WTC11 (cell line): ENCODE measurements around the gene LRRN4. TPM values are rescaled to one million over a fixed set of nuclear protein-coding genes. Genes with fewer than 3 reads are reported as not detected.

Source experiments
- ATAC-seq: fragments of 200-7000 bp; cut with Tn5 transposase; 2 replicates; pipeline ENCODE4 v1.10.0; 2021; ENCODE audit warnings: mild to moderate bottlenecking, moderate library complexity
- CTCF ChIA-PET: fragments of 300-600 bp; sonication (Branson Sonifier 250); formaldehyde crosslinking; loops from one replicate; lab custom pipeline; 2021; ENCODE audit warnings: antibody characterized with exemption; lab: Charles Lee
- POLR2A ChIA-PET: fragments of 350-600 bp; sonication (Branson Sonifier 250); formaldehyde crosslinking; loops from one replicate; lab custom pipeline; 2021; ENCODE audit warnings: antibody characterized with exemption; lab: Charles Lee
- DNase-seq: peaks from one replicate; pipeline ENCODE4 v3.0.0; 2021; ENCODE audit warnings: low spot score
- H3K27ac Mint-ChIP-seq: 2 replicates; pipeline ENCODE4 v1.8.0; 2021; ENCODE audit warnings: mixed read lengths
- H3K27me3 Mint-ChIP-seq: 2 replicates; pipeline ENCODE4 v1.8.0; 2021; ENCODE audit warnings: low read depth, mild to moderate bottlenecking, moderate library complexity, mixed read lengths
- H3K36me3 Mint-ChIP-seq: 2 replicates; pipeline ENCODE4 v1.8.0; 2021; ENCODE audit warnings: mixed read lengths
- H3K4me1 Mint-ChIP-seq: 2 replicates; pipeline ENCODE4 v1.8.0; 2022; ENCODE audit warnings: mixed read lengths
- H3K4me3 Mint-ChIP-seq: 2 replicates; pipeline ENCODE4 v1.8.0; 2021; ENCODE audit warnings: mild to moderate bottlenecking, moderate library complexity, mixed read lengths
- H3K9me3 Mint-ChIP-seq: 2 replicates; pipeline ENCODE4 v1.8.0; 2021; ENCODE audit warnings: mixed read lengths
- AFF4 ChIP-seq: sonication (generic); formaldehyde crosslinking; IDR thresholded peaks from 2 replicates; pipeline ENCODE4 v1.8.1; 2023; ENCODE audit warnings: mild to moderate bottlenecking, missing genetic modification reagents, borderline replicate concordance
- ATF1 ChIP-seq: sonication (generic); formaldehyde crosslinking; IDR thresholded peaks from 2 replicates; pipeline ENCODE4 v1.8.1; 2023; ENCODE audit warnings: mild to moderate bottlenecking, moderate library complexity, missing genetic modification reagents
- CBFB ChIP-seq: sonication (generic); formaldehyde crosslinking; IDR thresholded peaks from 2 replicates; pipeline ENCODE4 v1.8.1; 2022; ENCODE audit warnings: mild to moderate bottlenecking, low read depth, missing genetic modification reagents
- CREM ChIP-seq: sonication (generic); formaldehyde crosslinking; IDR thresholded peaks from 2 replicates; pipeline ENCODE4 v1.8.1; 2022; ENCODE audit warnings: mild to moderate bottlenecking, missing genetic modification reagents, moderate library complexity
- EMX1 ChIP-seq: fragments of 250-450 bp; sonication (Bioruptor Pico); IDR thresholded peaks from 2 replicates; pipeline ENCODE4 v1.8.0; 2021; ENCODE audit warnings: mild to moderate bottlenecking
- ERG ChIP-seq: fragments of 250-450 bp; sonication (Bioruptor Pico); IDR thresholded peaks from 2 replicates; pipeline ENCODE4 v1.8.0; 2021; ENCODE audit warnings: mild to moderate bottlenecking
- ESRRA ChIP-seq: sonication (generic); formaldehyde crosslinking; IDR thresholded peaks from 2 replicates; pipeline ENCODE4 v1.8.1; 2022; ENCODE audit warnings: mild to moderate bottlenecking, missing genetic modification reagents, borderline replicate concordance
- FOXK1 ChIP-seq: sonication (generic); formaldehyde crosslinking; IDR thresholded peaks from 2 replicates; pipeline ENCODE4 v1.8.0; 2022; ENCODE audit warnings: mild to moderate bottlenecking, moderate library complexity, missing genetic modification reagents
- JUN ChIP-seq: sonication (generic); formaldehyde crosslinking; IDR thresholded peaks from 2 replicates; pipeline ENCODE4 v1.8.0; 2023; ENCODE audit warnings: mild to moderate bottlenecking, missing genetic modification reagents
- SMAD4 ChIP-seq: sonication (generic); formaldehyde crosslinking; IDR thresholded peaks from 2 replicates; pipeline ENCODE4 v1.8.0; 2022; ENCODE audit warnings: mild to moderate bottlenecking, missing genetic modification reagents
- SOX15 ChIP-seq: fragments of 250-450 bp; sonication (Bioruptor Pico); IDR thresholded peaks from 2 replicates; pipeline ENCODE4 v1.9.0; 2021; ENCODE audit warnings: mild to moderate bottlenecking
- TCF7 ChIP-seq: sonication (generic); formaldehyde crosslinking; IDR thresholded peaks from 2 replicates; pipeline ENCODE4 v1.8.0; 2022; ENCODE audit warnings: mild to moderate bottlenecking, low read depth, missing genetic modification reagents, moderate library complexity
- ZNF121 ChIP-seq: sonication (generic); formaldehyde crosslinking; IDR thresholded peaks from 2 replicates; pipeline ENCODE4 v1.8.0; 2023; ENCODE audit warnings: missing genetic modification reagents
- ZNF263 ChIP-seq: sonication (generic); formaldehyde crosslinking; IDR thresholded peaks from 2 replicates; pipeline ENCODE4 v1.8.1; 2022; ENCODE audit warnings: low read depth, mild to moderate bottlenecking, moderate library complexity, missing genetic modification reagents
- ZNF416 ChIP-seq: fragments of 250-450 bp; sonication (Bioruptor Pico); IDR thresholded peaks from 2 replicates; pipeline ENCODE4 v1.9.0; 2021; ENCODE audit warnings: mild to moderate bottlenecking, inconsistent platforms
- ZSCAN18 ChIP-seq: fragments of 250-450 bp; sonication (Bioruptor Pico); IDR thresholded peaks from 2 replicates; pipeline ENCODE4 v2.1.2; 2022; ENCODE audit warnings: mild to moderate bottlenecking, moderate library complexity
- total RNA-seq: library from RNA; stranded (reverse); gene quantifications from 3 replicates; pipeline ENCODE4 v1.2.3, GENCODE V29; 2021
- TF ChIP-seq, protein P1 (sequence below): sonication (generic); formaldehyde crosslinking; IDR thresholded peaks from 2 replicates; pipeline ENCODE4 v1.8.1; 2022; ENCODE audit warnings: missing genetic modification reagents, borderline replicate concordance
- TF ChIP-seq, protein P2 (sequence below): fragments of 250-450 bp; sonication (Bioruptor Pico); conservative IDR thresholded peaks from 2 replicates; pipeline ENCODE4 v1.9.0; 2021; ENCODE audit warnings: mild to moderate bottlenecking

Gene LRRN4
- total RNA-seq, 1 experiment from 2014 or later, result 0.48 TPM

DNA sequence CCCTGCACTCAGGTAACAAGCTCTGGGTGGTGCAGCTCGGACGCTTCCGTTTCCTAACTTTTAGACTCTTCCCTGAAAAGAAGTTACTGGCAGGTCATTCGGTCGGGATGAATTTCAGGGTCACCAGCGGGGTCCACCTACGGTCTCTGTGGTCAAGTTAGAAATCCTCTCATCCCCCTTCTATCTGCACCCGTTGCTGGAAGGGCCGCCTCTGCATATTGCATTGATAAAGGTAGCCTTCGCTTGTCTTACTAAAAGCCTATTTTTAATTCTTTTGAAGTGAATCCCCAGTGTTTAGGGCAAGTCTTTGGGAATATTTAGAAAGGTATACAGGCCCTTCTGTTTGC lies 47.3 kb downstream of the LRRN4 start:
- CTCF ChIA-PET, result interaction anchor here (0.6 kb wide), 1 partner anchor 34 kb away, joined by 3 read pairs; no protein-coding TSS in a partner anchor

GRCh38 chr20:6000871-6001270 lies 53.0 kb downstream of the LRRN4 start:
- Mint-ChIP-seq H3K9me3 (no peaks in the 10 kb centered on the region), H3K4me3 (no peak overlapping the region), H3K36me3 (peaks cover 6% of the 10 kb centered on the region; the same call in 1 of the 2 replicates), H3K27me3 (no peaks in the 10 kb centered on the region), H3K27ac (no peak overlapping the region), H3K4me1 (no peaks in the 10 kb centered on the region)
- ChIA-PET CTCF (no interaction called here), POLR2A (no interaction called here)
- DNase-seq (no peak), ATAC-seq (no peak)
- no peak for TF ChIP-seq SMAD4 (CRISPR knock-in tag)
- TF ChIP-seq ZNF263 (CRISPR knock-in tag), result no peak
- TF ChIP-seq ESRRA (CRISPR knock-in tag), result no peak
- TF ChIP-seq AFF4 (CRISPR knock-in tag), result no peak
- no peak for TF ChIP-seq SOX15 (CRISPR knock-in tag)
- TF ChIP-seq, all 79 proteins: peak for 0

More for the DNA sequence above, 47.3 kb downstream of the LRRN4 start:
- peaks cover 18% of the 10 kb centered on the region for H3K36me3 Mint-ChIP-seq
- TF ChIP-seq ZSCAN18 (CRISPR knock-in tag), result no peak
- TF ChIP-seq JUN (CRISPR knock-in tag), result no peak
- no peak for TF ChIP-seq CREM (CRISPR knock-in tag)
- no peak for TF ChIP-seq FOXK1 (CRISPR knock-in tag)
- TF ChIP-seq ERG, result no peak
- TF ChIP-seq EMX1 (CRISPR knock-in tag), result no peak
- TF ChIP-seq ATF1 (CRISPR knock-in tag), result no peak
- no peak for TF ChIP-seq TCF7 (CRISPR knock-in tag)
- no peak for TF ChIP-seq ZNF121 (CRISPR knock-in tag)
- TF ChIP-seq, protein P1, sequence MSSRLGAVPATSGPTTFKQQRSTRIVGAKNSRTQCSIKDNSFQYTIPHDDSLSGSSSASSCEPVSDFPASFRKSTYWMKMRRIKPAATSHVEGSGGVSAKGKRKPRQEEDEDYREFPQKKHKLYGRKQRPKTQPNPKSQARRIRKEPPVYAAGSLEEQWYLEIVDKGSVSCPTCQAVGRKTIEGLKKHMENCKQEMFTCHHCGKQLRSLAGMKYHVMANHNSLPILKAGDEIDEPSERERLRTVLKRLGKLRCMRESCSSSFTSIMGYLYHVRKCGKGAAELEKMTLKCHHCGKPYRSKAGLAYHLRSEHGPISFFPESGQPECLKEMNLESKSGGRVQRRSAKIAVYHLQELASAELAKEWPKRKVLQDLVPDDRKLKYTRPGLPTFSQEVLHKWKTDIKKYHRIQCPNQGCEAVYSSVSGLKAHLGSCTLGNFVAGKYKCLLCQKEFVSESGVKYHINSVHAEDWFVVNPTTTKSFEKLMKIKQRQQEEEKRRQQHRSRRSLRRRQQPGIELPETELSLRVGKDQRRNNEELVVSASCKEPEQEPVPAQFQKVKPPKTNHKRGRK, result no peak
- no peak for TF ChIP-seq CBFB (CRISPR knock-in tag)
- TF ChIP-seq, protein P2, sequence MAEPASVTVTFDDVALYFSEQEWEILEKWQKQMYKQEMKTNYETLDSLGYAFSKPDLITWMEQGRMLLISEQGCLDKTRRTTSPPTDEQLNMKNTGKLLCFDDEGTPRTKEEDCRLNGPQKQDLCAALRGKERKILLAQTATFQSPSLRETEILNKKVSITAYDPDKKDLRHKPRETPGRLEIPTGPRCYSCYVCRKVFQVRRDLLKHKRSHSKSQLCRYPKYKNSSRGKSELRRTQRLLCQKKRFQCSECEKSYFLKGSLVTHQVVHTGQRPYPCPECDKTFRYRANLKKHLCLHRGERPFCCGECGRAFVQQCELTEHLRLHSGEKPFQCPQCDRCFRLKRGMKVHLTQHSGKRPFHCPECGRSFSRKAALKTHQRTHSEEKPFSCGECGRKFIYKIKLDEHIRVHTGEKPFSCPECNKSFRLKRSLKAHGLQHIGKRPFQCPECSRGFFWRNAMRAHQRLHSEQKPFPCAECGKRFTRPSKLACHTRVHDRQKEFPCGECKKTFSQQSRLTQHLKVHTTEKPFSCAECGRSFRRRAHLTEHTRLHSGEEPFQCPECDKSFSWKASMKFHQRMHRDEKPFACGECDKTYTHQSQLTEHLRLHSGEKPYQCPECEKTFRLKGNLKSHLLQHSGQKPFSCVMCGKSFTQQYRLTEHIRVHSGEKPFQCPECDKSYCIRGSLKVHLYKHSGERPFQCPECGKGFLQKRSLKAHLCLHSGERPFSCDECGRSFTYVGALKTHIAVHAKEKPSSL (CRISPR knock-in tag), result no peak
- no peak for TF ChIP-seq ZNF416 (CRISPR knock-in tag)
- peak overlapping the region; percentile 95 for H3K4me3 Mint-ChIP-seq
- DNase-seq (no peak), ATAC-seq (no peak)
- peaks cover 12% of the 10 kb centered on the region for H3K4me1 Mint-ChIP-seq
- POLR2A ChIA-PET, result no interaction called here
- no peaks in the 10 kb centered on the region for H3K27me3 Mint-ChIP-seq
- no peaks in the 10 kb centered on the region for H3K9me3 Mint-ChIP-seq
- H3K27ac Mint-ChIP-seq, result peak overlapping the region; percentile 57; the same call in 1 of the 2 replicates
